ENCODE measurements around the gene GABARAPL2. TPM values are rescaled to one million over a fixed set of nuclear protein-coding genes. Genes with fewer than 3 reads are reported as not detected.

GABARAPL2 gene
- total and polyA plus RNA-seq, 7 donors: 107 to 215 (median 167) TPM

- Histone ChIP-seq H3K9me3 (no peaks in the 10 kb centered on the region), H3K27me3 (ENCODE audit: insufficient read depth in 3 of 3, low read length in 2 of 3) (no peaks in the 10 kb centered on the region), H3K36me3 (ENCODE audit: insufficient read depth in 1 of 2, low read depth in 1 of 2) (no peaks in the 10 kb centered on the region), H3K4me3 (no peak overlapping the region), H3K27ac (no peak overlapping the region), H3K4me1 (no peaks in the 10 kb centered on the region)
- no peak for ATAC-seq
- TF ChIP-seq CTCF (IDR thresholded peaks at IDR 0.05): no peak
- no peak for DNase-seq
- 90 to 95% (median 92%) methylated on average over 80 to 81 of the region's 81 CpGs for WGBS, 3 donors
- intact Hi-C loops (cut with DNase I): no loop called here
Observed at GRCh38 chr16:75529056-75529905, 36.9 kb upstream of the GABARAPL2 start.

- DNase-seq (no peak), ATAC-seq (no peak)
- WGBS, 3 donors: 95 to 96% (median 96%) methylated on average over 26 to 29 of the region's 29 CpGs
- intact Hi-C loops (cut with DNase I): no loop called here
- H3K27me3 ChIP-seq (ENCODE audit: insufficient read depth in 3 of 3, low read length in 2 of 3): no peaks in the 10 kb centered on the region
- no peak overlapping the region for H3K27ac ChIP-seq
- no peaks in the 10 kb centered on the region for H3K9me3 ChIP-seq
- H3K4me3 ChIP-seq: no peak overlapping the region
- H3K4me1 ChIP-seq: no peaks in the 10 kb centered on the region
- no peaks in the 10 kb centered on the region for H3K36me3 ChIP-seq (ENCODE audit: insufficient read depth in 1 of 2, low read depth in 1 of 2)
- TF ChIP-seq CTCF (IDR thresholded peaks at IDR 0.05): no peak
Observed at GRCh38 chr16:75529959-75530358, 36.2 kb upstream of the GABARAPL2 start.

- no peak overlapping the region for H3K4me3 ChIP-seq
- H3K27me3 ChIP-seq (ENCODE audit: insufficient read depth in 3 of 3, low read length in 2 of 3): no peaks in the 10 kb centered on the region
- TF ChIP-seq CTCF (IDR thresholded peaks at IDR 0.05): no peak
- no peaks in the 10 kb centered on the region for H3K9me3 ChIP-seq
- intact Hi-C loops (cut with DNase I): no loop called here
- no peak for DNase-seq
- WGBS, 3 donors: 84 to 87% (median 84%) methylated on average over 8 of the region's 8 CpGs
- no peak for ATAC-seq
- H3K27ac ChIP-seq: no peak overlapping the region
- no peaks in the 10 kb centered on the region for H3K4me1 ChIP-seq
- H3K36me3 ChIP-seq (ENCODE audit: insufficient read depth in 1 of 2, low read depth in 1 of 2): no peaks in the 10 kb centered on the region
Observed at GRCh38 chr16:75532142-75532765, 33.9 kb upstream of the GABARAPL2 start.

GRCh38 chr16:75532791-75533190, 33.4 kb upstream of the GABARAPL2 start:
- no peak overlapping the region for H3K4me3 ChIP-seq
- H3K27me3 ChIP-seq (ENCODE audit: insufficient read depth in 3 of 3, low read length in 2 of 3): no peaks in the 10 kb centered on the region
- ATAC-seq (no peak), DNase-seq (no peak)
- intact Hi-C loops (cut with DNase I): no loop called here
- no peaks in the 10 kb centered on the region for H3K4me1 ChIP-seq
- WGBS, 3 donors: 90 to 93% (median 92%) methylated on average over 2 of the region's 2 CpGs
- no peaks in the 10 kb centered on the region for H3K36me3 ChIP-seq (ENCODE audit: insufficient read depth in 1 of 2, low read depth in 1 of 2)
- H3K27ac ChIP-seq: no peak overlapping the region
- no peak for TF ChIP-seq CTCF (IDR thresholded peaks at IDR 0.05)
- H3K9me3 ChIP-seq: no peaks in the 10 kb centered on the region

Measured in psoas muscle (tissue), 8 donors.